ENCODE measurements around the gene SYCE3. TPM values are rescaled to one million over a fixed set of nuclear protein-coding genes. Genes with fewer than 3 reads are reported as not detected.

The SYCE3 gene
- total and polyA plus RNA-seq, 4 experiments from 2014 or later = 0.83 TPM; not detected in 3

GRCh38 chr22:50581031-50581949 lies 18.6 kb upstream of the SYCE3 start:
- DNase-seq = no peak
- peak overlapping the region; percentile 63 to 91 for H3K4me3 ChIP-seq (ENCODE audit: low read length in 2 of 2)
- Mint-ChIP-seq H3K9me3 (no peaks in the 10 kb centered on the region), H3K36me3 (peaks cover 3 to 17% of the 10 kb centered on the region in 2 donors), H3K27me3 (no peaks in the 10 kb centered on the region), H3K27ac (peak overlapping the region; percentile 76 to 96 (median 91)), H3K4me3 (peak overlapping the region; percentile 73 to 91 (median 86)), H3K4me1 (peaks cover 10 to 44% (median 20%) of the 10 kb centered on the region in 4 donors)
- H3K9me3 ChIP-seq (ENCODE audit: control insufficient read depth in 1 of 2, low read length in 2 of 2) = no peaks in the 10 kb centered on the region
- H3K27ac ChIP-seq (ENCODE audit: low read depth, low read length) = peak overlapping the region; percentile 97
- no peaks in the 10 kb centered on the region for H3K36me3 ChIP-seq (ENCODE audit: insufficient read depth, low read length)
- no peaks in the 10 kb centered on the region for H3K27me3 ChIP-seq (ENCODE audit: insufficient read depth, low read length)
- H3K4me1 ChIP-seq (ENCODE audit: insufficient read depth, low read length) = peaks cover 26% of the 10 kb centered on the region
- intact Hi-C loops (cut with micrococcal nuclease) = loop anchor here (5.0 kb wide), 1 partner anchor 109 kb away; no protein-coding TSS in a partner anchor
- CTCF ChIA-PET (ENCODE audit: partially characterized antibody) = interaction anchor here (0.9 to 2.7 kb wide), 6 partner anchors 12 to 56 kb away, joined by 3 to 8 read pairs (median 4); partner anchors contain the start of genes SCO2 and SYCE3
- POLR2A ChIA-PET (ENCODE audit: partially characterized antibody) = interaction anchor here (0.6 to 7.4 kb wide), 14 partner anchors 9 to 238 kb away, joined by 3 to 65 read pairs (median 8); partner anchors contain the start of genes KLHDC7B, LMF2, NCAPH2 and PPP6R2

GRCh38 chr22:50579752-50580151 lies 17.0 kb upstream of the SYCE3 start:
- peak overlapping the region in 1 of 8 donors; percentile 33 for H3K4me3 Mint-ChIP-seq
- no peak for DNase-seq
- H3K27ac Mint-ChIP-seq = peak overlapping the region in 1 of 7 donors; percentile 30
- Histone ChIP-seq H3K27me3 (ENCODE audit: insufficient read depth, low read length) (no peaks in the 10 kb centered on the region), H3K4me3 (ENCODE audit: low read length in 2 of 2) (no peak overlapping the region), H3K9me3 (ENCODE audit: control insufficient read depth in 1 of 2, low read length in 2 of 2) (no peaks in the 10 kb centered on the region), H3K4me1 (ENCODE audit: insufficient read depth, low read length) (peaks cover 26% of the 10 kb centered on the region), H3K27ac (ENCODE audit: low read depth, low read length) (no peak overlapping the region), H3K36me3 (ENCODE audit: insufficient read depth, low read length) (no peaks in the 10 kb centered on the region)
- peaks cover 9 to 49% (median 19%) of the 10 kb centered on the region in 4 donors for H3K4me1 Mint-ChIP-seq
- ChIA-PET CTCF (ENCODE audit: partially characterized antibody) (no interaction called here), POLR2A (ENCODE audit: partially characterized antibody) (interaction anchor here (1.7 to 7.4 kb wide), 2 partner anchors 15 to 54 kb away, joined by 7 to 65 read pairs; partner anchors contain the start of genes SCO2 and SYCE3)
- H3K9me3 Mint-ChIP-seq = no peaks in the 10 kb centered on the region
- H3K27me3 Mint-ChIP-seq = no peaks in the 10 kb centered on the region
- intact Hi-C loops (cut with micrococcal nuclease) = loop anchor here (5.0 kb wide), 1 partner anchor 107 kb away; no protein-coding TSS in a partner anchor
- peaks cover 7 to 17% of the 10 kb centered on the region in 2 donors for H3K36me3 Mint-ChIP-seq

- Mint-ChIP-seq H3K4me1 (peaks cover 9 to 49% (median 19%) of the 10 kb centered on the region in 4 donors), H3K27me3 (no peaks in the 10 kb centered on the region), H3K4me3 (no peak overlapping the region), H3K9me3 (no peaks in the 10 kb centered on the region), H3K36me3 (peaks cover 7 to 17% of the 10 kb centered on the region in 2 donors), H3K27ac (no peak overlapping the region)
- Histone ChIP-seq H3K9me3 (ENCODE audit: control insufficient read depth in 1 of 2, low read length in 2 of 2) (no peaks in the 10 kb centered on the region), H3K36me3 (ENCODE audit: insufficient read depth, low read length) (no peaks in the 10 kb centered on the region), H3K27ac (ENCODE audit: low read depth, low read length) (no peak overlapping the region), H3K4me1 (ENCODE audit: insufficient read depth, low read length) (peaks cover 25% of the 10 kb centered on the region), H3K4me3 (ENCODE audit: low read length in 2 of 2) (no peak overlapping the region), H3K27me3 (ENCODE audit: insufficient read depth, low read length) (no peaks in the 10 kb centered on the region)
- CTCF ChIA-PET (ENCODE audit: partially characterized antibody) = no interaction called here
- intact Hi-C loops (cut with micrococcal nuclease) = no loop called here
- no peak for DNase-seq
- POLR2A ChIA-PET (ENCODE audit: partially characterized antibody) = interaction anchor here (0.9 to 7.4 kb wide), 5 partner anchors 14 to 53 kb away, joined by 5 to 65 read pairs (median 7); partner anchors contain the start of genes SCO2 and SYCE3
Observed at GRCh38 chr22:50578776-50579310, 16.1 kb upstream of the SYCE3 start.

GRCh38 chr22:50577987-50578775 lies 15.5 kb upstream of the SYCE3 start, which contains the start of gene CPT1B:
CPT1B (minus strand) TSS chr22:50578427; CDS start chr22:50577915, 512 bp downstream.
- H3K27me3 ChIP-seq (ENCODE audit: insufficient read depth, low read length) = no peaks in the 10 kb centered on the region
- Mint-ChIP-seq H3K4me1 (peaks cover 3 to 43% (median 14%) of the 10 kb centered on the region in 4 donors), H3K27ac (peak within 1 kb of the TSS in 2 of 7 donors; percentile 23 to 52), H3K36me3 (peaks cover 7 to 15% of the 10 kb centered on the region in 2 donors), H3K4me3 (peak within 1 kb of the TSS in 1 of 8 donors; percentile 57), H3K9me3 (no peaks in the 10 kb centered on the region), H3K27me3 (no peaks in the 10 kb centered on the region)
- H3K4me3 ChIP-seq (ENCODE audit: low read length in 2 of 2) = no peak within 1 kb of the TSS
- H3K9me3 ChIP-seq (ENCODE audit: control insufficient read depth in 1 of 2, low read length in 2 of 2) = no peaks in the 10 kb centered on the region
- H3K36me3 ChIP-seq (ENCODE audit: insufficient read depth, low read length) = no peaks in the 10 kb centered on the region
- no peak within 1 kb of the TSS for H3K27ac ChIP-seq (ENCODE audit: low read depth, low read length)
- intact Hi-C loops (cut with micrococcal nuclease) = no loop called here
- peaks cover 19% of the 10 kb centered on the region for H3K4me1 ChIP-seq (ENCODE audit: insufficient read depth, low read length)
- no peak for DNase-seq
- POLR2A ChIA-PET (ENCODE audit: partially characterized antibody) = interaction anchor here (0.6 to 7.4 kb wide), 11 partner anchors 14 to 69 kb away, joined by 3 to 65 read pairs (median 5); partner anchors contain the start of genes SCO2, SYCE3 and TYMP
- CTCF ChIA-PET (ENCODE audit: partially characterized antibody) = interaction anchor here (2.5 kb wide), 1 partner anchor 15 kb away, joined by 10 read pairs; the partner anchor contains the start of gene SYCE3

GRCh38 chr22:50577697-50577986 lies 14.9 kb upstream of the SYCE3 start:
- no peak for DNase-seq
- Mint-ChIP-seq H3K4me3 (peak overlapping the region in 1 of 8 donors; percentile 57), H3K36me3 (peaks cover 8 to 13% of the 10 kb centered on the region in 2 donors), H3K27ac (peak overlapping the region in 1 of 7 donors; percentile 52), H3K9me3 (no peaks in the 10 kb centered on the region), H3K27me3 (no peaks in the 10 kb centered on the region), H3K4me1 (peaks cover 3 to 38% (median 14%) of the 10 kb centered on the region in 4 donors)
- Histone ChIP-seq H3K4me3 (ENCODE audit: low read length in 2 of 2) (no peak overlapping the region), H3K27me3 (ENCODE audit: insufficient read depth, low read length) (no peaks in the 10 kb centered on the region), H3K36me3 (ENCODE audit: insufficient read depth, low read length) (no peaks in the 10 kb centered on the region), H3K4me1 (ENCODE audit: insufficient read depth, low read length) (peaks cover 19% of the 10 kb centered on the region), H3K9me3 (ENCODE audit: control insufficient read depth in 1 of 2, low read length in 2 of 2) (no peaks in the 10 kb centered on the region), H3K27ac (ENCODE audit: low read depth, low read length) (no peak overlapping the region)
- POLR2A ChIA-PET (ENCODE audit: partially characterized antibody) = interaction anchor here (0.6 to 7.4 kb wide), 10 partner anchors 10 to 123 kb away, joined by 3 to 65 read pairs (median 4); partner anchors contain the start of genes SCO2, SYCE3 and TYMP
- intact Hi-C loops (cut with micrococcal nuclease) = no loop called here
- CTCF ChIA-PET (ENCODE audit: partially characterized antibody) = interaction anchor here (2.5 kb wide), 1 partner anchor 14 kb away, joined by 10 read pairs; the partner anchor contains the start of gene SYCE3

- H3K9me3 Mint-ChIP-seq = no peaks in the 10 kb centered on the region
- Histone ChIP-seq H3K4me1 (ENCODE audit: insufficient read depth, low read length) (peaks cover 18% of the 10 kb centered on the region), H3K27ac (ENCODE audit: low read depth, low read length) (no peak overlapping the region), H3K4me3 (ENCODE audit: low read length in 2 of 2) (no peak overlapping the region), H3K27me3 (ENCODE audit: insufficient read depth, low read length) (no peaks in the 10 kb centered on the region), H3K9me3 (ENCODE audit: control insufficient read depth in 1 of 2, low read length in 2 of 2) (no peaks in the 10 kb centered on the region), H3K36me3 (ENCODE audit: insufficient read depth, low read length) (no peaks in the 10 kb centered on the region)
- ChIA-PET CTCF (ENCODE audit: partially characterized antibody) (interaction anchor here (2.5 kb wide), 1 partner anchor 14 kb away, joined by 10 read pairs; the partner anchor contains the start of gene SYCE3), POLR2A (ENCODE audit: partially characterized antibody) (interaction anchor here (0.6 to 7.4 kb wide), 10 partner anchors 10 to 122 kb away, joined by 3 to 65 read pairs (median 4); partner anchors contain the start of genes LMF2, NCAPH2, SCO2 and SYCE3)
- peaks cover 10 to 17% of the 10 kb centered on the region in 2 donors for H3K36me3 Mint-ChIP-seq
- H3K4me3 Mint-ChIP-seq = peak overlapping the region in 1 of 8 donors; percentile 57
- no peak for DNase-seq
- peak overlapping the region in 2 of 7 donors; percentile 23 to 52 for H3K27ac Mint-ChIP-seq
- peaks cover 3 to 35% (median 14%) of the 10 kb centered on the region in 4 donors for H3K4me1 Mint-ChIP-seq
- H3K27me3 Mint-ChIP-seq = no peaks in the 10 kb centered on the region
- intact Hi-C loops (cut with micrococcal nuclease) = no loop called here
Observed at GRCh38 chr22:50576806-50577696, 14.3 kb upstream of the SYCE3 start.
